HEK293 (cell line): Measurements from ENCODE around the gene BTK.

Experiments
- CTCF ChIA-PET: fragments of 350-600 bp; formaldehyde crosslinking; extraction: SDS; loops from one replicate; lab custom pipeline; 2021; ENCODE audit warnings: antibody characterized with exemption; lab: Yijun Ruan, JAX
- POLR2A ChIA-PET: fragments of 300-600 bp; formaldehyde crosslinking; extraction: SDS; loops from one replicate; lab custom pipeline; 2020; ENCODE audit warnings: antibody characterized with exemption, inconsistent platforms; lab: Yijun Ruan, JAX
- H3K27ac ChIP-seq: fragments of 200-500 bp; sonication (Bioruptor generic); 2 replicates; pipeline ENCODE4 v1.5.1; 2014; ENCODE audit warnings: low read depth, low read length, control low read depth, inconsistent platforms; ENCODE audit errors: extremely low read depth
- H3K36me3 ChIP-seq, 2 experiments: fragments of 200-500 bp in 1 of 2; sonication (Bioruptor generic) in 1 of 2; 1 replicate in 1 of 2; 2 replicates in 1 of 2; pipeline ENCODE4 v1.5.1; 2014 to 2017; ENCODE audit warnings: inconsistent platforms in 2 of 2, low read length in 2 of 2; ENCODE audit not compliant: control insufficient read depth in 2 of 2, insufficient read depth in 1 of 2
- H3K4me1 ChIP-seq: fragments of 200-500 bp; sonication (Bioruptor generic); 2 replicates; pipeline ENCODE4 v1.5.1; 2014; ENCODE audit warnings: mild to moderate bottlenecking, low read length, inconsistent platforms; ENCODE audit not compliant: control insufficient read depth, insufficient read depth
- H3K4me3 ChIP-seq: 2 replicates; pipeline ENCODE4 v1.5.1; 2011; ENCODE audit warnings: low read depth, mild to moderate bottlenecking, control low read depth, low read length, moderate library complexity
- H3K9me3 ChIP-seq: fragments of 200-500 bp; sonication (Bioruptor generic); 2 replicates; pipeline ENCODE4 v1.5.1; 2014; ENCODE audit warnings: low read depth, low read length, inconsistent platforms; ENCODE audit not compliant: control insufficient read depth, insufficient read depth
- BCL11A ChIP-seq: fragments of 450-650 bp; formaldehyde crosslinking; IDR thresholded peaks from 2 replicates; pipeline ENCODE4 v1.5.1; 2016; ENCODE audit warnings: low read depth, missing biosample characterization, missing genetic modification characterization
- BCL11B ChIP-seq: fragments of 450-650 bp; formaldehyde crosslinking; IDR thresholded peaks from 2 replicates; pipeline ENCODE4 v1.5.1; 2016; ENCODE audit warnings: low read depth, missing biosample characterization, missing genetic modification characterization
- GFI1B ChIP-seq: fragments of 450-650 bp; formaldehyde crosslinking; IDR thresholded peaks from 2 replicates; pipeline ENCODE4 v1.5.1; 2016; ENCODE audit warnings: missing biosample characterization, missing genetic modification characterization
- KLF8 ChIP-seq: fragments of 450-650 bp; formaldehyde crosslinking; IDR thresholded peaks from 2 replicates; pipeline ENCODE4 v1.5.1; 2016; ENCODE audit warnings: missing biosample characterization, missing genetic modification characterization
- PBX3 ChIP-seq: sonication (generic); formaldehyde crosslinking; IDR thresholded peaks from 2 replicates; pipeline ENCODE4 v1.8.1; 2022; ENCODE audit warnings: mild to moderate bottlenecking, moderate library complexity, missing genetic modification reagents
- PRDM1 ChIP-seq: fragments of 450-650 bp; formaldehyde crosslinking; IDR thresholded peaks from 2 replicates; pipeline ENCODE4; 2016; ENCODE audit warnings: missing biosample characterization, missing genetic modification characterization
- PRDM4 ChIP-seq: fragments of 450-650 bp; formaldehyde crosslinking; IDR thresholded peaks from 2 replicates; pipeline ENCODE4 v1.5.1; 2017; ENCODE audit warnings: missing biosample characterization, missing genetic modification characterization
- REPIN1 ChIP-seq: fragments of 450-650 bp; formaldehyde crosslinking; IDR thresholded peaks from 2 replicates; pipeline ENCODE4 v1.5.1; 2017; ENCODE audit warnings: missing biosample characterization, missing genetic modification characterization, low read depth
- ZBTB7A ChIP-seq: fragments of 450-650 bp; formaldehyde crosslinking; IDR thresholded peaks from 2 replicates; pipeline ENCODE4 v1.5.1; 2016; ENCODE audit warnings: low read depth, missing biosample characterization, missing genetic modification characterization
- ZFP41 ChIP-seq: fragments of 450-650 bp; formaldehyde crosslinking; IDR thresholded peaks from 2 replicates; pipeline ENCODE4 v1.5.1; 2016; ENCODE audit warnings: missing biosample characterization, missing genetic modification characterization, borderline replicate concordance
- ZFP69B ChIP-seq: fragments of 450-650 bp; formaldehyde crosslinking; IDR thresholded peaks from 2 replicates; pipeline ENCODE4 v1.5.1; 2016; ENCODE audit warnings: missing biosample characterization, missing genetic modification characterization
- ZNF114 ChIP-seq: fragments of 450-650 bp; formaldehyde crosslinking; IDR thresholded peaks from 2 replicates; pipeline ENCODE4 v1.5.0; 2017; ENCODE audit warnings: missing biosample characterization, missing genetic modification characterization
- ZNF133 ChIP-seq: fragments of 450-650 bp; formaldehyde crosslinking; IDR thresholded peaks from 2 replicates; pipeline ENCODE4 v1.5.1; 2016; ENCODE audit warnings: missing biosample characterization, missing genetic modification characterization
- ZNF138 ChIP-seq: fragments of 450-650 bp; formaldehyde crosslinking; IDR thresholded peaks from 2 replicates; pipeline ENCODE4 v1.5.1; 2016; ENCODE audit warnings: missing biosample characterization, missing genetic modification characterization, borderline replicate concordance
- ZNF146 ChIP-seq: fragments of 450-650 bp; formaldehyde crosslinking; IDR thresholded peaks from 2 replicates; pipeline ENCODE4 v1.5.1; 2016; ENCODE audit warnings: missing biosample characterization, missing genetic modification characterization
- ZNF174 ChIP-seq: fragments of 450-650 bp; formaldehyde crosslinking; IDR thresholded peaks from 2 replicates; pipeline ENCODE4 v1.5.0; 2017; ENCODE audit warnings: missing biosample characterization, mild to moderate bottlenecking, missing genetic modification characterization
- ZNF324 ChIP-seq: fragments of 450-650 bp; formaldehyde crosslinking; IDR thresholded peaks from 2 replicates; pipeline ENCODE4 v1.5.1; 2016; ENCODE audit warnings: missing biosample characterization, missing genetic modification characterization
- ZNF423 ChIP-seq: fragments of 450-650 bp; formaldehyde crosslinking; IDR thresholded peaks from 2 replicates; pipeline ENCODE4 v1.5.1; 2016; ENCODE audit warnings: missing biosample characterization, missing genetic modification characterization
- ZNF48 ChIP-seq: fragments of 450-650 bp; formaldehyde crosslinking; IDR thresholded peaks from 2 replicates; pipeline ENCODE4 v1.5.1; 2016; ENCODE audit warnings: missing biosample characterization, missing genetic modification characterization
- ZNF530 ChIP-seq: fragments of 450-650 bp; formaldehyde crosslinking; IDR thresholded peaks from 2 replicates; pipeline ENCODE4 v1.5.1; 2016; ENCODE audit warnings: low read depth, missing biosample characterization, missing genetic modification characterization
- ZNF544 ChIP-seq: fragments of 450-650 bp; formaldehyde crosslinking; IDR thresholded peaks from 2 replicates; pipeline ENCODE4 v1.5.0; 2017; ENCODE audit warnings: missing biosample characterization, missing genetic modification characterization
- ZNF555 ChIP-seq: fragments of 450-650 bp; formaldehyde crosslinking; conservative IDR thresholded peaks from 2 replicates; pipeline ENCODE4 v1.5.1; 2017; ENCODE audit warnings: missing biosample characterization, mild to moderate bottlenecking, missing genetic modification characterization, inconsistent platforms
- ZNF629 ChIP-seq: fragments of 450-650 bp; formaldehyde crosslinking; IDR thresholded peaks from 2 replicates; pipeline ENCODE4 v1.5.1; 2017; ENCODE audit warnings: missing biosample characterization, missing genetic modification characterization
- ZNF777 ChIP-seq: fragments of 450-650 bp; formaldehyde crosslinking; IDR thresholded peaks from 2 replicates; pipeline ENCODE4 v1.5.1; 2017; ENCODE audit warnings: missing biosample characterization, missing genetic modification characterization, borderline replicate concordance
- ZNF791 ChIP-seq: fragments of 450-650 bp; formaldehyde crosslinking; IDR thresholded peaks from 2 replicates; pipeline ENCODE4 v1.5.1; 2016; ENCODE audit warnings: missing biosample characterization, missing genetic modification characterization
- ZNF843 ChIP-seq: fragments of 450-650 bp; formaldehyde crosslinking; IDR thresholded peaks from 2 replicates; pipeline ENCODE4 v1.5.1; 2016; ENCODE audit warnings: missing biosample characterization, missing genetic modification characterization
- ZSCAN16 ChIP-seq: fragments of 450-650 bp; formaldehyde crosslinking; IDR thresholded peaks from 2 replicates; pipeline ENCODE4 v1.5.1; 2016; ENCODE audit warnings: missing biosample characterization, missing genetic modification characterization
- TF ChIP-seq, protein P1 (sequence below): fragments of 450-650 bp; formaldehyde crosslinking; IDR thresholded peaks from 2 replicates; pipeline ENCODE4 v1.5.1; 2017; ENCODE audit warnings: missing biosample characterization, mild to moderate bottlenecking, missing genetic modification characterization, moderate library complexity
- TF ChIP-seq, protein P2 (sequence below): fragments of 450-650 bp; formaldehyde crosslinking; IDR thresholded peaks from 2 replicates; pipeline ENCODE4 v1.5.0; 2017; ENCODE audit warnings: missing biosample characterization, missing genetic modification characterization, borderline replicate concordance
- TF ChIP-seq, protein P3 (sequence below): fragments of 450-650 bp; formaldehyde crosslinking; IDR thresholded peaks from 2 replicates; pipeline ENCODE4 v1.5.1; 2016; ENCODE audit warnings: missing biosample characterization, missing genetic modification characterization

The BTK gene

GRCh38 chrX:101417981-101418841 lies 32.2 kb upstream of the BTK start (continued):
- TF ChIP-seq ZNF777 = no peak
- TF ChIP-seq ZNF843 (tag by site-specific recombination) = no peak
- peak; percentile 21; the same call in 1 of the 2 replicates for TF ChIP-seq ZFP69B (tag by site-specific recombination)
- no peak for TF ChIP-seq ZNF146
- TF ChIP-seq ZNF174 (tag by site-specific recombination) = no peak
- TF ChIP-seq ZFP41 (tag by site-specific recombination) = no peak
- TF ChIP-seq REPIN1 (tag by site-specific recombination) = no peak
- TF ChIP-seq ZBTB7A (tag by site-specific recombination) = no peak
- peak; percentile 66 for TF ChIP-seq KLF8 (tag by site-specific recombination)
- 0 out of 2 replicates have a peak, but pooled peaks have one; percentile 15 for TF ChIP-seq BCL11A
- no peak for TF ChIP-seq ZNF791
- TF ChIP-seq ZNF138 (tag by site-specific recombination) = no peak
- no peak for TF ChIP-seq BCL11B (tag by site-specific recombination)
- no peak for TF ChIP-seq ZNF114 (tag by site-specific recombination)
- no peak for TF ChIP-seq ZNF48
- no peak for TF ChIP-seq ZNF544
- TF ChIP-seq PRDM4 (tag by site-specific recombination) = no peak
- no peak for TF ChIP-seq ZSCAN16 (tag by site-specific recombination)
- TF ChIP-seq, all 188 proteins: peak for 36

- ChIA-PET CTCF (interaction anchor here (1.0 to 5.0 kb wide), 4 partner anchors 10 to 387 kb away, joined by 3 to 28 read pairs (median 7); no protein-coding TSS in a partner anchor), POLR2A (interaction anchor here (0.9 kb wide), 1 partner anchor 27 kb away, joined by 4 read pairs; the partner anchor contains the start of gene RPL36A)
- H3K4me3 ChIP-seq = no peak overlapping the region
- H3K4me1 ChIP-seq = 0 out of 2 replicates have a peak, but pooled peaks cover 2% of the 10 kb centered on the region
- no peaks in the 10 kb centered on the region for H3K9me3 ChIP-seq
- H3K27ac ChIP-seq = no peak overlapping the region
- peaks cover 0 to 19% of the 10 kb centered on the region in 2 experiments; a peak in 1 of 3 replicates for H3K36me3 ChIP-seq
- no peak for TF ChIP-seq ZNF133 (tag by site-specific recombination)
- no peak for TF ChIP-seq PRDM1 (tag by site-specific recombination)
- no peak for TF ChIP-seq ZNF629 (tag by site-specific recombination)
- TF ChIP-seq, protein P1, sequence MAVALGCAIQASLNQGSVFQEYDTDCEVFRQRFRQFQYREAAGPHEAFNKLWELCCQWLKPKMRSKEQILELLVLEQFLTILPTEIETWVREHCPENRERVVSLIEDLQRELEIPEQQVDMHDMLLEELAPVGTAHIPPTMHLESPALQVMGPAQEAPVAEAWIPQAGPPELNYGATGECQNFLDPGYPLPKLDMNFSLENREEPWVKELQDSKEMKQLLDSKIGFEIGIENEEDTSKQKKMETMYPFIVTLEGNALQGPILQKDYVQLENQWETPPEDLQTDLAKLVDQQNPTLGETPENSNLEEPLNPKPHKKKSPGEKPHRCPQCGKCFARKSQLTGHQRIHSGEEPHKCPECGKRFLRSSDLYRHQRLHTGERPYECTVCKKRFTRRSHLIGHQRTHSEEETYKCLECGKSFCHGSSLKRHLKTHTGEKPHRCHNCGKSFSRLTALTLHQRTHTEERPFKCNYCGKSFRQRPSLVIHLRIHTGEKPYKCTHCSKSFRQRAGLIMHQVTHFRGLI (tag by site-specific recombination) = no peak
- no peak for TF ChIP-seq PBX3 (CRISPR knock-in tag)
- TF ChIP-seq, protein P2, sequence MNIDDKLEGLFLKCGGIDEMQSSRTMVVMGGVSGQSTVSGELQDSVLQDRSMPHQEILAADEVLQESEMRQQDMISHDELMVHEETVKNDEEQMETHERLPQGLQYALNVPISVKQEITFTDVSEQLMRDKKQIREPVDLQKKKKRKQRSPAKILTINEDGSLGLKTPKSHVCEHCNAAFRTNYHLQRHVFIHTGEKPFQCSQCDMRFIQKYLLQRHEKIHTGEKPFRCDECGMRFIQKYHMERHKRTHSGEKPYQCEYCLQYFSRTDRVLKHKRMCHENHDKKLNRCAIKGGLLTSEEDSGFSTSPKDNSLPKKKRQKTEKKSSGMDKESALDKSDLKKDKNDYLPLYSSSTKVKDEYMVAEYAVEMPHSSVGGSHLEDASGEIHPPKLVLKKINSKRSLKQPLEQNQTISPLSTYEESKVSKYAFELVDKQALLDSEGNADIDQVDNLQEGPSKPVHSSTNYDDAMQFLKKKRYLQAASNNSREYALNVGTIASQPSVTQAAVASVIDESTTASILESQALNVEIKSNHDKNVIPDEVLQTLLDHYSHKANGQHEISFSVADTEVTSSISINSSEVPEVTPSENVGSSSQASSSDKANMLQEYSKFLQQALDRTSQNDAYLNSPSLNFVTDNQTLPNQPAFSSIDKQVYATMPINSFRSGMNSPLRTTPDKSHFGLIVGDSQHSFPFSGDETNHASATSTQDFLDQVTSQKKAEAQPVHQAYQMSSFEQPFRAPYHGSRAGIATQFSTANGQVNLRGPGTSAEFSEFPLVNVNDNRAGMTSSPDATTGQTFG (tag by site-specific recombination) = no peak
- TF ChIP-seq ZNF423 (tag by site-specific recombination) = no peak
- TF ChIP-seq GFI1B = no peak
- TF ChIP-seq ZNF555 (tag by site-specific recombination) = no peak
- no peak for TF ChIP-seq ZNF530 (tag by site-specific recombination)
- TF ChIP-seq, protein P3, sequence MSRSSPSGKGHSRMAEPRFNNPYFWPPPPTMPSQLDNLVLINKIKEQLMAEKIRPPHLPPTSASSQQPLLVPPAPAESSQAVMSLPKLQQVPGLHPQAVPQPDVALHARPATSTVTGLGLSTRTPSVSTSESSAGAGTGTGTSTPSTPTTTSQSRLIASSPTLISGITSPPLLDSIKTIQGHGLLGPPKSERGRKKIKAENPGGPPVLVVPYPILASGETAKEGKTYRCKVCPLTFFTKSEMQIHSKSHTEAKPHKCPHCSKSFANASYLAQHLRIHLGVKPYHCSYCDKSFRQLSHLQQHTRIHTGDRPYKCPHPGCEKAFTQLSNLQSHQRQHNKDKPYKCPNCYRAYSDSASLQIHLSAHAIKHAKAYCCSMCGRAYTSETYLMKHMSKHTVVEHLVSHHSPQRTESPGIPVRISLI (tag by site-specific recombination) = no peak
- no peak for TF ChIP-seq ZNF324
Measured at GRCh38 chrX:101417190-101417589, 31.2 kb upstream of the BTK start.
